ENCODE results near the gene SPINK14. TPM values are rescaled to one million over a fixed set of nuclear protein-coding genes. Genes with fewer than 3 reads are reported as not detected.

Gene SPINK14
- total RNA-seq, 4 donors from 2014 or later, result not detected

GRCh38 chr5:148201151-148201550 is 32.8 kb downstream of the SPINK14 start:
- TF ChIP-seq POLR2A (IDR thresholded peaks at IDR 0.05) (no peak), CTCF (IDR thresholded peaks at IDR 0.05) (no peak)
- H3K4me3 ChIP-seq (ENCODE audit: low read depth, poor library complexity, severe bottlenecking), result no peak overlapping the region
- DNase-seq (ENCODE audit: low spot score in 2 of 2), result no peak
- WGBS, 2 donors, result 66 to 79% methylated on average over 2 of the region's 2 CpGs
- intact Hi-C loops (cut with DNase I; ENCODE audit: low total_unique reads), result no loop called here

- no peak for DNase-seq (ENCODE audit: low spot score in 2 of 2)
- TF ChIP-seq POLR2A (IDR thresholded peaks at IDR 0.05) (no peak), CTCF (IDR thresholded peaks at IDR 0.05) (no peak)
- WGBS, 2 donors, result 84 to 86% methylated on average over 2 of the region's 2 CpGs
- intact Hi-C loops (cut with DNase I; ENCODE audit: low total_unique reads), result no loop called here
- no peak within 1 kb of the TSS for H3K4me3 ChIP-seq (ENCODE audit: low read depth, poor library complexity, severe bottlenecking)
Measured at GRCh38 chr5:148202531-148203203, 34.3 kb downstream of the SPINK14 start, which contains the start of gene SPINK6. Gene SPINK6, plus strand, starts transcription at chr5:148203042. Its CDS starts 55 bp downstream, at chr5:148203097.

GRCh38 chr5:148205044-148205806 is 36.9 kb downstream of the SPINK14 start:
- H3K4me3 ChIP-seq (ENCODE audit: low read depth, poor library complexity, severe bottlenecking), result no peak overlapping the region
- no peak for TF ChIP-seq POLR2A (IDR thresholded peaks at IDR 0.05)
- no peak for TF ChIP-seq CTCF (IDR thresholded peaks at IDR 0.05)
- WGBS, 2 donors, result 64 to 74% methylated on average over 4 of the region's 4 CpGs
- DNase-seq (ENCODE audit: low spot score in 2 of 2), result no peak
- intact Hi-C loops (cut with DNase I; ENCODE audit: low total_unique reads), result no loop called here

GRCh38 chr5:148205865-148206264 is 37.5 kb downstream of the SPINK14 start:
- no peak for DNase-seq (ENCODE audit: low spot score in 2 of 2)
- intact Hi-C loops (cut with DNase I; ENCODE audit: low total_unique reads), result no loop called here
- WGBS, 2 donors, result 52 to 54% methylated on average over 1 of the region's 1 CpG
- H3K4me3 ChIP-seq (ENCODE audit: low read depth, poor library complexity, severe bottlenecking), result no peak overlapping the region
- no peak for TF ChIP-seq CTCF (IDR thresholded peaks at IDR 0.05)
- TF ChIP-seq POLR2A (IDR thresholded peaks at IDR 0.05), result no peak

GRCh38 chr5:148206620-148207019 is 38.3 kb downstream of the SPINK14 start:
- DNase-seq (ENCODE audit: low spot score in 2 of 2), result no peak
- H3K4me3 ChIP-seq (ENCODE audit: low read depth, poor library complexity, severe bottlenecking), result no peak overlapping the region
- WGBS, 2 donors, result 44 to 48% methylated on average over 1 of the region's 1 CpG
- intact Hi-C loops (cut with DNase I; ENCODE audit: low total_unique reads), result no loop called here
- TF ChIP-seq POLR2A (IDR thresholded peaks at IDR 0.05) (no peak), CTCF (IDR thresholded peaks at IDR 0.05) (no peak)

Measured in lower leg skin (tissue), 4 donors.